PFSK-1 (cell line): ENCODE results near the gene CDH26.

Experiments
- FOXP2 ChIP-seq: optimal IDR thresholded peaks from 2 replicates; pipeline ENCODE3; 2011; ENCODE audit warnings: borderline replicate concordance, control low read depth, inconsistent platforms; ENCODE audit not compliant: insufficient read depth; ENCODE audit errors: extremely low read length, extremely low read depth
- POLR2AphosphoS5 ChIP-seq: IDR thresholded peaks from 2 replicates; pipeline ENCODE4 v1.6.1; 2012; ENCODE audit warnings: low read depth, mild to moderate bottlenecking, control low read depth, low read length, moderate library complexity
- SIN3A ChIP-seq: IDR thresholded peaks from 2 replicates; pipeline ENCODE4 v1.6.1; 2012; ENCODE audit warnings: mild to moderate bottlenecking, low read length, moderate library complexity, borderline replicate concordance; ENCODE audit not compliant: insufficient read depth
- TAF1 ChIP-seq: IDR thresholded peaks from 2 replicates; pipeline ENCODE4 v1.6.1; 2012; ENCODE audit warnings: low read length, control low read depth, borderline replicate concordance; ENCODE audit not compliant: insufficient read depth
- TF ChIP-seq, protein P1 (sequence below), 2 experiments: IDR thresholded peaks; 2 replicates each; pipeline versions ENCODE4 v1.6.1 to v1.8.0; 2011 to 2012; ENCODE audit warnings: low read depth in 2 of 2, low read length in 2 of 2, control low read depth in 1 of 2, inconsistent platforms in 1 of 2, mild to moderate bottlenecking in 1 of 2, moderate library complexity in 1 of 2; ENCODE audit not compliant: insufficient read depth in 1 of 2

Gene CDH26

DNA sequence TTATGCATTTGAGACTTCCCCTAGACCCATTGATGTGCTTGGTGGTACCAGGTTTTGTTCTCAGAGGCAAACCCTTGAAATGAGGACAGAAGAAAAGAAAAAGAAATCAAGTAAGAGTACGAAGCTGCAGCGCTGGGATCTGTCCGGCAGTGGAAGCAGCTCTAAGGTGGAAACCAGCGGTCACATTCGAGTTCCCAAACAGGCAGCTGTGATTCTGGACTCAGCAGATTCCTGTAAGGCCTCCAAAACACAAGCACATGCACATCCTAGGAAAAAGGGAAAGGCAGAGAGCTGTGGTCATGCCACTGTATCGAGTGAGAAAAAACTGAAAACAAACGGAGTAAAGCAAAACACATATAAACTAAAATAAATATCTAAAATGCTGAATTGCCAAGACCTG, 13.5 kb upstream of the CDH26 start:
- no peak for TF ChIP-seq POLR2AphosphoS5
- TF ChIP-seq, protein P1, sequence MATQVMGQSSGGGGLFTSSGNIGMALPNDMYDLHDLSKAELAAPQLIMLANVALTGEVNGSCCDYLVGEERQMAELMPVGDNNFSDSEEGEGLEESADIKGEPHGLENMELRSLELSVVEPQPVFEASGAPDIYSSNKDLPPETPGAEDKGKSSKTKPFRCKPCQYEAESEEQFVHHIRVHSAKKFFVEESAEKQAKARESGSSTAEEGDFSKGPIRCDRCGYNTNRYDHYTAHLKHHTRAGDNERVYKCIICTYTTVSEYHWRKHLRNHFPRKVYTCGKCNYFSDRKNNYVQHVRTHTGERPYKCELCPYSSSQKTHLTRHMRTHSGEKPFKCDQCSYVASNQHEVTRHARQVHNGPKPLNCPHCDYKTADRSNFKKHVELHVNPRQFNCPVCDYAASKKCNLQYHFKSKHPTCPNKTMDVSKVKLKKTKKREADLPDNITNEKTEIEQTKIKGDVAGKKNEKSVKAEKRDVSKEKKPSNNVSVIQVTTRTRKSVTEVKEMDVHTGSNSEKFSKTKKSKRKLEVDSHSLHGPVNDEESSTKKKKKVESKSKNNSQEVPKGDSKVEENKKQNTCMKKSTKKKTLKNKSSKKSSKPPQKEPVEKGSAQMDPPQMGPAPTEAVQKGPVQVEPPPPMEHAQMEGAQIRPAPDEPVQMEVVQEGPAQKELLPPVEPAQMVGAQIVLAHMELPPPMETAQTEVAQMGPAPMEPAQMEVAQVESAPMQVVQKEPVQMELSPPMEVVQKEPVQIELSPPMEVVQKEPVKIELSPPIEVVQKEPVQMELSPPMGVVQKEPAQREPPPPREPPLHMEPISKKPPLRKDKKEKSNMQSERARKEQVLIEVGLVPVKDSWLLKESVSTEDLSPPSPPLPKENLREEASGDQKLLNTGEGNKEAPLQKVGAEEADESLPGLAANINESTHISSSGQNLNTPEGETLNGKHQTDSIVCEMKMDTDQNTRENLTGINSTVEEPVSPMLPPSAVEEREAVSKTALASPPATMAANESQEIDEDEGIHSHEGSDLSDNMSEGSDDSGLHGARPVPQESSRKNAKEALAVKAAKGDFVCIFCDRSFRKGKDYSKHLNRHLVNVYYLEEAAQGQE (IDR thresholded peaks at IDR 0.05; ENCODE audit: insufficient read depth in 1 of 2, low read depth in 2 of 2, low read length in 2 of 2) = no peak
- TF ChIP-seq TAF1 = no peak
- no peak for TF ChIP-seq SIN3A
- no peak for TF ChIP-seq FOXP2

DNA sequence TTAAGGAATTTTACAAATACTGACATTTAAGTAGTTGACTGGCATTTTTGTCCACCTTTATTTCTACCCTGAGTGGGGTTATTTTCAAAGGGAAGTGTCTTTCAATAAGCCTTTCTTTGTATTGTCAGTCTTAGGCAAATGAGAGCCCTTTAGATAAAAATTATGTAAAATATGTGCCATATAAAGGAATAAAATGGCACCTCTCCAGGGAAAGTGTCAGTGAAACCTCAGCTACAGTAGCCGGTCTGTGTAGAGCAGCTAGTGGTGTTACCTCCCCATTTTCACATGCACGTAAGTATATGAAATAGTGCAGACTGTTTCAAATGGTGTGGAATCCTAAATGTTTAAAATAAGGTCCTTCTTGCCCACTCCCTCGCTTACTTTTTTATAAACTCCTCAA, 13.0 kb upstream of the CDH26 start:
- TF ChIP-seq POLR2AphosphoS5 = no peak
- TF ChIP-seq TAF1 = no peak
- no peak for TF ChIP-seq FOXP2
- TF ChIP-seq, protein P1 (IDR thresholded peaks at IDR 0.05; ENCODE audit: insufficient read depth in 1 of 2, low read depth in 2 of 2, low read length in 2 of 2) = no peak

DNA sequence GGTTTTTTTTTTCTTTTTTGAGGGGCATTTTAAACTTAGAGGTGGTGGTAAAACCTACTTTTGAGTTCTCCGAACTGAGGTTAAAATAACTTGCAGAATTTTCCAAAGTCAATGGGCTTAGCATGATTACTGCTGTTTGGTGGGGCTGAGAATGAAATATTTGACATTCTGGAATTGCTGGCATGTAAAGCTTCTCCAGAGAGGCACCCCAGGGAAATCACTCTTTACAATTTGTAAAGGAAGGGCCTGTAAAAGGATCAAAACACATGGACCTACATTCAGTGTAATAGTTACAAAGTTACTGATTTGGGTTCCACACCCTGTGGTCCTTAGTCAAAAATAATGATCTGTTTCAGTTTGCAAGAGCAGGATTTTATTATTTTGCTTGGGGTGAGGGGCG, 12.5 kb upstream of the CDH26 start:
- TF ChIP-seq TAF1 = no peak
- no peak for TF ChIP-seq SIN3A
- TF ChIP-seq FOXP2 = no peak
- no peak for TF ChIP-seq POLR2AphosphoS5
- TF ChIP-seq, protein P1 (IDR thresholded peaks at IDR 0.05; ENCODE audit: insufficient read depth in 1 of 2, low read depth in 2 of 2, low read length in 2 of 2) = no peak

DNA sequence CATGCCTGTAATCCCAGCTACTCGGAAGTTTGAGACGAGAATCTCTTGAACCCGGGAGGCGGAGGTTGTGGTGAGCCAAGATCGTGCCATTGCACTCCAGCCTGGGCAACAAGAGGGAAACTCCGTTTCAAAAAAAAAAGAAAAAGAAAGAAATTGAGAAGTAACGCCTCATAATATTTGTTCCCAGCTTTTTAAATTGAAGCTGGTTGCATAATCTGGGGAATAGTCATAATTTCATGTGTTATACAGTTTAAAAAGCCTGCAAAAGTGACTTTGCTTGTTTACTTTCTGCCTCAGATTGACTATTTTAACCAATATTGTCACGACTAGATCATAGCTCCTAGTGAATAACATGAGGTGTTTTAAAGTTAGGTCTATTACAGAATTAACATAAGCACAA, 10.8 kb upstream of the CDH26 start:
- TF ChIP-seq SIN3A = no peak
- no peak for TF ChIP-seq POLR2AphosphoS5
- TF ChIP-seq, protein P1 (IDR thresholded peaks at IDR 0.05; ENCODE audit: insufficient read depth in 1 of 2, low read depth in 2 of 2, low read length in 2 of 2) = no peak
- no peak for TF ChIP-seq TAF1
- TF ChIP-seq FOXP2 = no peak

DNA sequence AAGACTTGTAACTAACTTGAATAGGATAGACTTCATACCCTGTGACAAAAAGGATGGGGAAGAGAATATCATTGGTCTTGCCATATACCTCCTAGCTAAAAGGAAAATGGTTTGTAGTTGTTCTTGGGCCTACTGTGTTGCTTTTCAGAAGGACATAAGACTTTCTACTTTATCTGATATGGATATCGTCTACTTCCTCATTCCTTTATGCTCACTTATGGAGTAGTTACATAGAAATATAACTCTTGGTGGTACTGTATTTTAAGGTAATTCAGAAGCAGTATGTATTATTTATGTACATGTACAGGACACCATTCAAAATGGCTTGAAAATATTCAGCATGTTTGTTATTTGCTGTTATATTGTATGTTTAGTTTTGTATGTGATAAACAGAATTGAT, 10.0 kb upstream of the CDH26 start:
- TF ChIP-seq SIN3A (no peak), FOXP2 (no peak), TAF1 (no peak), POLR2AphosphoS5 (no peak)
- TF ChIP-seq, protein P1 (IDR thresholded peaks at IDR 0.05; ENCODE audit: insufficient read depth in 1 of 2, low read depth in 2 of 2, low read length in 2 of 2) = no peak
